Ureter (tissue), 1 donor: ENCODE measurements around the gene FAP. TPM values are rescaled to one million over a fixed set of nuclear protein-coding genes. Genes with fewer than 3 reads are reported as not detected.

Experiments used
- DNase-seq: peaks from one replicate; pipeline ENCODE4 v3.0.0-alpha.2; 2020; ENCODE audit warnings: low spot score
- total RNA-seq: library from RNA; stranded (reverse); gene quantifications from one replicate; pipeline ENCODE4 v1.2.4, GENCODE V29; 2023
- donor health status: DM: yes; HTN: yes; CAD: no.

Gene FAP
- total RNA-seq = 3.0 TPM

- DNase-seq = no peak
These were observed at the start of gene FAP for GRCh38 chr2:162243294-162243693. TSS of gene FAP (minus strand) at chr2:162243445. CDS start at chr2:162243327, 118 bp downstream.

GRCh38 chr2:162291748-162292147, 48.5 kb upstream of the FAP start:
- DNase-seq = no peak

DNA sequence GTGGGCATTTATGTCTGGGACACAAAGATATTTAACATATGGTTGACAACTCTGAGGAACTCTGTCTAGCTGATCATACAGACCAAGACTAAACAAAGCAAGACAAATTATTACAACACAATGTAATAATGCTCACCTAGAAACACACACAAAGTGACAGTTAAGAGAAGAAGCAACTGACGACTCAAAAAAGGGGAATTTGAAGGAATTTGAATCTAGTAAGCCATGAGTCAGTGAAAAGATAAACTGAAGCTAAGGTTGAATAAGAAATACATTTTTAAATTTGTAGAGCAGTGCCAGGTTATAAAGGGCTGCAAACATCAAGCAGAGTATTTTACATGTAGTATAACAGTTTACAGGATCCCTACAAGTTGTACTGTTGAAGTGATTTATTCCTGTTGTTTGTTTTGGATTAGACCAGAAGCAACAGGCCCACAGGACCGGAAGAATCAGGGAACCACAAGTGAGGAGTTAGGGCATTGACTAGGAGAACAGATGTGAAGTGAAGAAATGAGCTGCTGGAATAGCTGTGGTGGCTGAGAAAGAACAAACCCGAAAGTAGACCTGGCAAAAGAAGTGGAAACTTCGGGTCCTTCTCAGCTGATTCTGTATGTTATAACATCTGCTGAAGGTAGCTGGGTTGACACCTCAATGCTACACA, 39.6 kb upstream of the FAP start:
- no peak for DNase-seq

- DNase-seq = no peak
These were observed 37.4 kb upstream of the FAP start for GRCh38 chr2:162280654-162281053.

GRCh38 chr2:162277381-162277780, 34.1 kb upstream of the FAP start:
- DNase-seq = no peak

DNA sequence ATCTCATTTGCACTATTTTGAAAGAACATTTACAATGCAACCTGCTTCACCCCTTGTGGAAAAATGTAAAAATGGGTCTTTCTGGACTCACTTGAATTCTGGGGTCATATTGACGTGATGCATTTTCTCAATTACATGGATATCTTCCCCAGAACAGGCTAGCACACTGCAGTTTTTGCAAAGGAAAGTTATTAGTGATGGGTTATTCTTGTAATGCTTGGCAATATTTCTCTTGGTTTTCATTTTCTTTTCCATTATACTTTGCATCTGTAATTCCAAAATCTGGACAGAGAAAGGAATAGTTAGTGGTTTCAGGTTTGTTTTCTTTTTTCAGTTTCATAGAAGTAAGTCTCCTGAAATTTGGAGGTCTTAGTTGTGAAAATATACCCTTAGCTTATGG, 24.8 kb upstream of the FAP start:
- DNase-seq = no peak

DNA sequence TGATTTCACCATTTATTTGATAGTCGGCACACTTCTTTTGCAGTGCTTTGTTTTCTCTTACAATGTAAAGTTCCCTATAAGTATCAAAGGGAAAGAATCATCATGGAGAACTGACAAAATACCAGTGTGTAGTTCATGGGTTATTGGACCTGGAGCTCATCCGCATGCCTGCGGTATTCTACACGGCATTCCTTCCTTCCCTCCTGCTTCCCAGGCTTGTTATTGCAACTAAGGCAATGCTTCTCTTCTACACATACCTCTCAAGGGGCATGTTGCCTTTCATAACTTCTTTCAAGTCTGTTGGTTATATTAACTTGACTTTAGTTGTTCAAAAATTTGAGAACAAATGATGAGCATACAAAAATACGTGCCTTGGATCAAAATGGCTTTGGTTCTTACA, 24.3 kb upstream of the FAP start:
- no peak for DNase-seq

GRCh38 chr2:162266460-162266760, 23.2 kb upstream of the FAP start:
- DNase-seq = no peak

GRCh38 chr2:162265666-162266459, 22.6 kb upstream of the FAP start:
- DNase-seq = no peak

GRCh38 chr2:162261032-162261945, 18.0 kb upstream of the FAP start:
- peak; percentile 54 for DNase-seq

GRCh38 chr2:162258686-162259085, 15.4 kb upstream of the FAP start:
- DNase-seq = no peak

- no peak for DNase-seq
These were observed 14.9 kb upstream of the FAP start for GRCh38 chr2:162258169-162258568.

DNA sequence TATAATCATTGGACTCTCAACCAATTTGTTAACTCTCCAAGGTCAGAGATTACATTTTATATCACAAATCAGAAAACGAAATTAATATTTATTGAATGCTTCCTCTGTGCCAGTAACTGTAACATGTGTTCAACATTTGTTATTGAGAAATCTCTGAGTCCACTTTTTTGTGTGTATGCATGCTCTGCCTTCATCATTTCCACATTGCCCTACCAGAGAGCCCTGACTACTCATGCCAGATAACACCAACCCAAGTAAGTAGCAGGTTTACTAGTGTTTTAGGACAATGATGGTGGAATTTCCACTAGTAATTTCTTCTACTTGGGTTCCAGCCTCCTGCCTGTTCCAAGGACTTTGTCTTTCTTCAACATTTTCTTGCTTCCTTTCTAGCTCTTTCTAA, 14.2 kb upstream of the FAP start:
- DNase-seq = no peak

DNA sequence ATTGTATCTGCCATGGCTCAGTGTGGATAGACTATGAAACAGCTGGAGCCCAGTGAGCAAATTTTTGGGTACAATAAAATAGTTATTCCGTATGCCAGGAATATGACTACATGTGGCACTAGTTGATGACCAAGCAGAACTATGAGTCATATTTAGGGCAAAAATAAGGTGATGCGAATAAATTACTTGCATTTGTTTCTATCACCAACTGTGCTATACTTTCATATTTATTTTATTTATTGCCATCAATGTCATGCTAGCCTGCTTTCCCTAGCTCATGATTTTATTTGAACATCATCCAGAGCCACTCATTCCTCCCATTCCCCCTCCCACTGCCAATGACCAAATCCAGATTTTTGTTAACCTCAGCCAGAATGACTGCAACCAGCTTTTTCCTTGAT, 13.3 kb upstream of the FAP start:
- no peak for DNase-seq

GRCh38 chr2:162254236-162254871, 11.1 kb upstream of the FAP start:
- no peak for DNase-seq

- DNase-seq = no peak
These were observed 10.2 kb upstream of the FAP start for GRCh38 chr2:162253435-162253834.

GRCh38 chr2:162252153-162252552, 8.9 kb upstream of the FAP start:
- no peak for DNase-seq

- DNase-seq = no peak
These were observed 2.5 kb upstream of the FAP start for GRCh38 chr2:162245781-162246180.

- no peak for DNase-seq
These were observed 1.8 kb upstream of the FAP start for GRCh38 chr2:162245061-162245460.

DNA sequence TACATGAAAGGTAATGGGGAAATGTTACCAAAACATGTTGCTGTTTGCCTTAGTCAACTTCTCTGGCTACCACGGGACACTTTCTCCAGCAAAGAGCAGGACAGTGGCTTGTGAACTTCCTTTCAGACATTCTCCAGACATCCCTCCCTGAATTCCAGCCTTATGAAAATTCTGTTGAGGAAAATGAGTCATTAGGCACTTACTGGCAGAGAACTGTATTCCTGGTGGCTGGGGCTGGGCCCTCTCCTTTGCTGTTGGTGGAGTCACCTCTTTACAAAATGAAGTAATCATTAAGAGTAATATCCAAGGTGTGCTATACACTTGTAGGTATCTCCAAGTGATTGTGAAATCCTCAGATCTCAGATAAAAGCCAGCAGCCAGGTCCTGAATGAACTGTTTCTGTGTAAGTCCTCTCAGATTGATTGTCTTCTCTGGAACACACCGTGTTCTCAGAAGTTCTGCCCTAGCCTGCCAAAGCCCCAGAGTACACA, 1.3 kb upstream of the FAP start:
- no peak for DNase-seq

- DNase-seq = no peak
These were observed 470 bp upstream of the FAP start for GRCh38 chr2:162243715-162244114.
